Spleen (tissue), 7 donors: Measurements from ENCODE around the gene UTS2R.

Experiments
- CTCF ChIP-seq, 11 experiments: fragments of 200-600 bp in 7 of 11; fragments of 450-650 bp in 4 of 11; sonication (generic) in 4 of 11; IDR thresholded peaks in 8 of 11; conservative IDR thresholded peaks in 3 of 11; 1 replicate in 7 of 11; 2 replicates in 4 of 11; pipeline versions ENCODE4 v1.4.0 to v1.8.0; 2016 to 2021; ENCODE audit warnings: antibody characterized with exemption in 11 of 11, inconsistent platforms in 4 of 11, mild to moderate bottlenecking in 1 of 11
- POLR2A ChIP-seq, 3 donors: fragments of 450-650 bp; IDR thresholded peaks; one replicate each; pipeline ENCODE4 v1.5.1; 2017; ENCODE audit warnings: antibody characterized with exemption in 3 of 3, mild to moderate bottlenecking in 1 of 3
- POLR2AphosphoS5 ChIP-seq, 3 donors: sonication (generic); formaldehyde crosslinking; IDR thresholded peaks; one replicate each; pipeline ENCODE4 v1.5.1; 2017; ENCODE audit warnings: antibody characterized with exemption in 3 of 3
- donor health status: DM: no; HTN: no; CAD: no; lungs with moderate emphysema.
- donor health status: DM: no; HTN: no; CAD: no.
- donor health status: DM: no; HTN: no; CAD: no.

- no peak for TF ChIP-seq CTCF (IDR thresholded peaks at IDR 0.05 in 8 of 11, conservative IDR thresholded peaks at IDR 0.05 in 3 of 11)
- TF ChIP-seq POLR2A (IDR thresholded peaks at IDR 0.05): no peak
- no peak for TF ChIP-seq POLR2AphosphoS5 (IDR thresholded peaks at IDR 0.05)
These were observed 11.3 kb downstream of the UTS2R start for GRCh38 chr17:82382933-82383255.
